BLaER1 treated with 17β-estradiol and CSF1 and Interleukin-3, amounts not matched to agents 10 nM and 100 nM (cell line): ENCODE results near the gene TMEM123.

Experiments used
- H3K27ac ChIP-seq, 11 experiments: shearing (Covaris generic); formaldehyde crosslinking; 2 replicates each; pipeline ENCODE4 v1.8.1; 2022
- H3K27me3 ChIP-seq, 11 experiments: shearing (Covaris generic); formaldehyde crosslinking; 2 replicates each; pipeline ENCODE4 v1.8.1; 2022
- H3K36me3 ChIP-seq, 11 experiments: shearing (Covaris generic); formaldehyde crosslinking; 2 replicates each; pipeline ENCODE4 v1.8.1; 2022
- H3K4me1 ChIP-seq, 10 experiments: shearing (Covaris generic); formaldehyde crosslinking; 2 replicates each; pipeline ENCODE4 v1.8.1; 2022
- H3K4me2 ChIP-seq, 11 experiments: shearing (Covaris generic); formaldehyde crosslinking; 2 replicates each; pipeline ENCODE4 v1.8.1; 2022
- H3K4me3 ChIP-seq, 10 experiments: shearing (Covaris generic); formaldehyde crosslinking; 2 replicates each; pipeline ENCODE4 v1.8.1; 2022
- H3K9ac ChIP-seq, 11 experiments: shearing (Covaris generic); formaldehyde crosslinking; 2 replicates each; pipeline ENCODE4 v1.8.1; 2022
- H3K9me3 ChIP-seq, 11 experiments: shearing (Covaris generic); formaldehyde crosslinking; replicated peaks in 1 of 11; 2 replicates each; pipeline ENCODE4 v1.8.1; 2022
- H4K20me1 ChIP-seq, 11 experiments: shearing (Covaris generic); formaldehyde crosslinking; 2 replicates each; pipeline ENCODE4 v1.8.1; 2022
- Cebpa-rat ChIP-seq, 11 experiments: shearing (Covaris generic); IDR thresholded peaks; 2 replicates each; pipeline ENCODE4 v1.8.1; 2022

The TMEM123 gene

GRCh38 chr11:102368472-102368871 is 84.1 kb downstream of the TMEM123 start:
- no peak for TF ChIP-seq Cebpa-rat (IDR thresholded peaks at IDR 0.05)

GRCh38 chr11:102367364-102367763 is 85.2 kb downstream of the TMEM123 start:
- H3K4me2 ChIP-seq: no peak overlapping the region
- H3K9ac ChIP-seq: no peak overlapping the region; a peak in 1 of 22 replicates
- no peaks in the 10 kb centered on the region for H3K27me3 ChIP-seq
- H3K4me3 ChIP-seq: no peak overlapping the region
- TF ChIP-seq Cebpa-rat (IDR thresholded peaks at IDR 0.05): no peak
- H3K9me3 ChIP-seq: no peaks in the 10 kb centered on the region; a peak in 1 of 22 replicates
- H4K20me1 ChIP-seq: peaks cover 0 to 16% (median 0%) of the 10 kb centered on the region in 11 experiments; a peak in 4 of 22 replicates
- peaks cover 0 to 18% (median 0%) of the 10 kb centered on the region in 10 experiments; a peak in 6 of 20 replicates for H3K4me1 ChIP-seq
- peaks cover 38 to 66% (median 59%) of the 10 kb centered on the region in 11 experiments for H3K36me3 ChIP-seq
- no peak overlapping the region for H3K27ac ChIP-seq

More at GRCh38 chr11:102368472-102368871, 84.1 kb downstream of the TMEM123 start:
- H3K36me3 ChIP-seq: peaks cover 34 to 55% (median 48%) of the 10 kb centered on the region in 11 experiments
- H3K4me1 ChIP-seq: peaks cover 0 to 18% (median 0%) of the 10 kb centered on the region in 10 experiments; a peak in 5 of 20 replicates
- no peak overlapping the region for H3K4me3 ChIP-seq
- no peak overlapping the region for H3K4me2 ChIP-seq
- H3K27ac ChIP-seq: no peak overlapping the region
- H3K27me3 ChIP-seq: no peaks in the 10 kb centered on the region
- H4K20me1 ChIP-seq: peaks cover 0 to 14% (median 0%) of the 10 kb centered on the region in 11 experiments; a peak in 4 of 22 replicates
- H3K9ac ChIP-seq: no peak overlapping the region
- H3K9me3 ChIP-seq: no peaks in the 10 kb centered on the region; a peak in 2 of 22 replicates

- Histone ChIP-seq H3K4me1 (peaks cover 13 to 22% (median 15%) of the 10 kb centered on the region in 10 experiments), H4K20me1 (peaks cover 6 to 35% (median 14%) of the 10 kb centered on the region in 11 experiments; a peak in 16 of 22 replicates), H3K9ac (no peak overlapping the region), H3K4me2 (no peak overlapping the region), H3K4me3 (no peak overlapping the region), H3K27ac (no peak overlapping the region), H3K9me3 (peaks cover 2 to 8% (median 5%) of the 10 kb centered on the region in 11 experiments; a peak in 21 of 22 replicates), H3K36me3 (peaks cover 49 to 87% (median 72%) of the 10 kb centered on the region in 11 experiments), H3K27me3 (no peaks in the 10 kb centered on the region)
- TF ChIP-seq Cebpa-rat (IDR thresholded peaks at IDR 0.05): no peak
Measured at GRCh38 chr11:102364991-102365390, 87.6 kb downstream of the TMEM123 start.

GRCh38 chr11:102361086-102362031 is 91.2 kb downstream of the TMEM123 start:
- Histone ChIP-seq H3K4me2 (peak overlapping the region in 9 of 11 experiments; percentile 37 to 72 (median 56); a peak in 18 of 22 replicates), H3K4me3 (no peak overlapping the region), H3K36me3 (peaks cover 66 to 98% (median 77%) of the 10 kb centered on the region in 11 experiments), H3K27me3 (no peaks in the 10 kb centered on the region), H3K9ac (no peak overlapping the region), H3K9me3 (peaks cover 19 to 38% (median 31%) of the 10 kb centered on the region in 11 experiments), H4K20me1 (peaks cover 6 to 53% (median 14%) of the 10 kb centered on the region in 11 experiments; a peak in 16 of 22 replicates), H3K4me1 (peaks cover 13 to 22% (median 15%) of the 10 kb centered on the region in 10 experiments), H3K27ac (no peak overlapping the region)
- TF ChIP-seq Cebpa-rat (IDR thresholded peaks at IDR 0.05): no peak

- Histone ChIP-seq H3K27ac (no peak overlapping the region), H3K27me3 (no peaks in the 10 kb centered on the region), H4K20me1 (peaks cover 6 to 56% (median 14%) of the 10 kb centered on the region in 11 experiments; a peak in 16 of 22 replicates), H3K4me2 (peak overlapping the region in 9 of 11 experiments; percentile 37 to 72 (median 56); a peak in 18 of 22 replicates), H3K9ac (no peak overlapping the region), H3K9me3 (peaks cover 25 to 44% (median 38%) of the 10 kb centered on the region in 11 experiments), H3K4me3 (no peak overlapping the region), H3K4me1 (peaks cover 13 to 17% (median 15%) of the 10 kb centered on the region in 10 experiments), H3K36me3 (peaks cover 69 to 98% (median 78%) of the 10 kb centered on the region in 11 experiments)
- no peak for TF ChIP-seq Cebpa-rat (IDR thresholded peaks at IDR 0.05)
Measured at GRCh38 chr11:102360681-102361080, 91.9 kb downstream of the TMEM123 start.

- Histone ChIP-seq H3K27me3 (no peaks in the 10 kb centered on the region), H3K9ac (no peak overlapping the region), H3K4me3 (no peak overlapping the region), H3K4me2 (no peak overlapping the region), H3K4me1 (peaks cover 6 to 17% (median 14%) of the 10 kb centered on the region in 10 experiments; a peak in 19 of 20 replicates), H4K20me1 (peaks cover 6 to 52% (median 11%) of the 10 kb centered on the region in 11 experiments; a peak in 16 of 22 replicates), H3K27ac (no peak overlapping the region), H3K9me3 (peaks cover 33 to 57% (median 46%) of the 10 kb centered on the region in 11 experiments), H3K36me3 (peaks cover 62 to 96% (median 75%) of the 10 kb centered on the region in 11 experiments)
- no peak for TF ChIP-seq Cebpa-rat (IDR thresholded peaks at IDR 0.05)
Measured at GRCh38 chr11:102359372-102359771, 93.2 kb downstream of the TMEM123 start.

- H3K9me3 ChIP-seq: peaks cover 33 to 64% (median 51%) of the 10 kb centered on the region in 11 experiments
- peaks cover 59 to 94% (median 74%) of the 10 kb centered on the region in 11 experiments for H3K36me3 ChIP-seq
- H3K9ac ChIP-seq: no peak overlapping the region
- TF ChIP-seq Cebpa-rat (IDR thresholded peaks at IDR 0.05): no peak
- peaks cover 6 to 52% (median 11%) of the 10 kb centered on the region in 11 experiments; a peak in 16 of 22 replicates for H4K20me1 ChIP-seq
- peaks cover 10 to 16% (median 14%) of the 10 kb centered on the region in 10 experiments; a peak in 19 of 20 replicates for H3K4me1 ChIP-seq
- no peak overlapping the region for H3K27ac ChIP-seq
- H3K4me3 ChIP-seq: no peak overlapping the region
- H3K27me3 ChIP-seq: no peaks in the 10 kb centered on the region
- H3K4me2 ChIP-seq: peak overlapping the region in 1 of 11 experiments; percentile 32; a peak in 1 of 22 replicates
Measured at GRCh38 chr11:102357116-102357515, 95.4 kb downstream of the TMEM123 start.

GRCh38 chr11:102347462-102348370 is 104.8 kb downstream of the TMEM123 start:
- H3K36me3 ChIP-seq: peaks cover 14 to 32% (median 24%) of the 10 kb centered on the region in 11 experiments; a peak in 21 of 22 replicates
- no peaks in the 10 kb centered on the region for H3K9me3 ChIP-seq
- peak overlapping the region; percentile 72 to 91 (median 86) for H3K4me2 ChIP-seq
- no peak for TF ChIP-seq Cebpa-rat (IDR thresholded peaks at IDR 0.05)
- no peaks in the 10 kb centered on the region for H3K27me3 ChIP-seq
- peak overlapping the region; percentile 89 to 97 (median 95) for H3K9ac ChIP-seq
- peaks cover 18 to 48% (median 35%) of the 10 kb centered on the region in 10 experiments for H3K4me1 ChIP-seq
- peaks cover 0 to 22% (median 0%) of the 10 kb centered on the region in 11 experiments; a peak in 4 of 22 replicates for H4K20me1 ChIP-seq
- H3K27ac ChIP-seq: peak overlapping the region; percentile 91 to 98 (median 94)
- H3K4me3 ChIP-seq: peak overlapping the region; percentile 70 to 85 (median 76)
